ENCODE measurements around the gene DUOX2. TPM values are rescaled to one million over a fixed set of nuclear protein-coding genes. Genes with fewer than 3 reads are reported as not detected.

DUOX2 gene
- polyA plus RNA-seq, 1 donor from 2014 or later: not detected

- H3K9ac ChIP-seq (ENCODE audit: low read length): no peak overlapping the region
- no peak for TF ChIP-seq POLR2AphosphoS5 (IDR thresholded peaks at IDR 0.05)
- TF ChIP-seq CTCF (IDR thresholded peaks at IDR 0.05; ENCODE audit: poor library complexity, severe bottlenecking): peak; percentile 18
- no peaks in the 10 kb centered on the region for H3F3A ChIP-seq (ENCODE audit: insufficient read depth, low read length, poor library complexity, severe bottlenecking)
- peaks cover 65% of the 10 kb centered on the region for H3K27me3 ChIP-seq (ENCODE audit: insufficient read depth, low read depth, low read length)
- no peak overlapping the region for H2AFZ ChIP-seq (ENCODE audit: low read depth, low read length)
- no peaks in the 10 kb centered on the region for H3K9me3 ChIP-seq (ENCODE audit: low read length)
- no peaks in the 10 kb centered on the region for H4K20me1 ChIP-seq (ENCODE audit: insufficient read depth)
- no peak overlapping the region for H3K4me2 ChIP-seq (ENCODE audit: low read length)
- no peaks in the 10 kb centered on the region for H3K79me2 ChIP-seq (replicated peaks; ENCODE audit: insufficient read depth, low read length)
- no peak overlapping the region for H3K4me3 ChIP-seq (ENCODE audit: low read length)
- H3K27ac ChIP-seq (ENCODE audit: low read length): no peak overlapping the region
- no peaks in the 10 kb centered on the region for H3K9me2 ChIP-seq (ENCODE audit: insufficient read depth, low read length)
- H3K36me3 ChIP-seq (ENCODE audit: insufficient read depth, low read length): no peaks in the 10 kb centered on the region
These were observed 21.0 kb upstream of the DUOX2 start for GRCh38 chr15:45134682-45135604.

- peaks cover 74% of the 10 kb centered on the region for H3K27me3 ChIP-seq (ENCODE audit: insufficient read depth, low read depth, low read length)
- H3K79me2 ChIP-seq (replicated peaks; ENCODE audit: insufficient read depth, low read length): no peaks in the 10 kb centered on the region
- H3K27ac ChIP-seq (ENCODE audit: low read length): no peak overlapping the region
- no peak overlapping the region for H2AFZ ChIP-seq (ENCODE audit: low read depth, low read length)
- no peak overlapping the region for H3K4me2 ChIP-seq (ENCODE audit: low read length)
- H4K20me1 ChIP-seq (ENCODE audit: insufficient read depth): no peaks in the 10 kb centered on the region
- no peak overlapping the region for H3K9ac ChIP-seq (ENCODE audit: low read length)
- TF ChIP-seq REST (IDR thresholded peaks at IDR 0.05; ENCODE audit: borderline replicate concordance) (no peak), EZH2 (IDR thresholded peaks at IDR 0.05; ENCODE audit: borderline replicate concordance, insufficient read depth, low read length, poor library complexity, severe bottlenecking) (no peak), TAF1 (IDR thresholded peaks at IDR 0.05; ENCODE audit: low read depth) (no peak)
- H3K4me3 ChIP-seq (ENCODE audit: low read length): no peak overlapping the region
- no peaks in the 10 kb centered on the region for H3K36me3 ChIP-seq (ENCODE audit: insufficient read depth, low read length)
- H3K9me3 ChIP-seq (ENCODE audit: low read length): no peaks in the 10 kb centered on the region
- no peaks in the 10 kb centered on the region for H3K9me2 ChIP-seq (ENCODE audit: insufficient read depth, low read length)
- no peaks in the 10 kb centered on the region for H3F3A ChIP-seq (ENCODE audit: insufficient read depth, low read length, poor library complexity, severe bottlenecking)
These were observed 20.1 kb upstream of the DUOX2 start for GRCh38 chr15:45134046-45134445.

GRCh38 chr15:45133561-45133920 is 19.6 kb upstream of the DUOX2 start:
- Histone ChIP-seq H3K79me2 (replicated peaks; ENCODE audit: insufficient read depth, low read length) (no peaks in the 10 kb centered on the region), H3K36me3 (ENCODE audit: insufficient read depth, low read length) (no peaks in the 10 kb centered on the region), H3K9me3 (ENCODE audit: low read length) (no peaks in the 10 kb centered on the region), H3K4me2 (ENCODE audit: low read length) (no peak overlapping the region), H3F3A (ENCODE audit: insufficient read depth, low read length, poor library complexity, severe bottlenecking) (no peaks in the 10 kb centered on the region), H3K4me3 (ENCODE audit: low read length) (no peak overlapping the region), H3K27ac (ENCODE audit: low read length) (no peak overlapping the region), H3K9me2 (ENCODE audit: insufficient read depth, low read length) (no peaks in the 10 kb centered on the region), H2AFZ (ENCODE audit: low read depth, low read length) (no peak overlapping the region), H3K9ac (ENCODE audit: low read length) (no peak overlapping the region), H4K20me1 (ENCODE audit: insufficient read depth) (no peaks in the 10 kb centered on the region), H3K27me3 (ENCODE audit: insufficient read depth, low read depth, low read length) (peaks cover 79% of the 10 kb centered on the region)
- TF ChIP-seq POLR2AphosphoS5 (IDR thresholded peaks at IDR 0.05) (no peak), TAF1 (IDR thresholded peaks at IDR 0.05; ENCODE audit: low read depth) (no peak), EZH2 (IDR thresholded peaks at IDR 0.05; ENCODE audit: borderline replicate concordance, insufficient read depth, low read length, poor library complexity, severe bottlenecking) (no peak), MXI1 (conservative IDR thresholded peaks at IDR 0.05; ENCODE audit: poor library complexity, severe bottlenecking) (no peak), RAD21 (conservative IDR thresholded peaks at IDR 0.05) (no peak), CTCF (IDR thresholded peaks at IDR 0.05; ENCODE audit: poor library complexity, severe bottlenecking) (no peak), EP300 (conservative IDR thresholded peaks at IDR 0.05; ENCODE audit: poor library complexity, severe bottlenecking) (no peak), SMC3 (conservative IDR thresholded peaks at IDR 0.05; ENCODE audit: poor library complexity) (no peak), REST (IDR thresholded peaks at IDR 0.05; ENCODE audit: borderline replicate concordance) (no peak)
